ENCODE measurements around the gene C5. TPM values are rescaled to one million over a fixed set of nuclear protein-coding genes. Genes with fewer than 3 reads are reported as not detected.
"Not testable (repeated sequence)": the region's sequence is repeated elsewhere in the genome, so short reads cannot be mapped to it uniquely, and the experiment has no call there.

C5 gene
- polyA plus RNA-seq, 1 of the 3 experiments (the other 2 are of a cell fraction) = 1.8 TPM

DNA sequence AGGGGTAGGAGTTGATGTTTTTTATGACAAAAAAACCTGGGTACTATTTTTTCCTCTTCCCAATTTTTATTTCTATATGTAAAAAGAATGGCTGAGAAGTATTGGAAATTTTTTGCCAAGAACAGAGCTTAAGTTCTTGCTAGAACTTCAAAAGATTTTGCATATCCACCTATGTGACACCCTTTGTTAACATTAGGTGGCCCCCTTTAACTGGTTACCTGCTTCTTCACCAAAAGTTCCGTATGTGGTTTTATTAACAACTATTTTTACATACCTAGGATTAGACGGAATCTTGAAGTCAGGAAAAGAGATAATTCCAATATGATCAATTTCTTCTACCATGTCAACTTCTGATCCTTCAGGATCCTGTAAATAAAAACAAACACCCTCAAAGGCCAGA, 15.5 kb downstream of the C5 start:
- Histone ChIP-seq H3K27ac (ENCODE audit: low read depth in 2 of 2, low read length in 1 of 2) (no peak overlapping the region), H3K9me2 (no peaks in the 10 kb centered on the region), H3K9ac (no peak overlapping the region), H3K36me3 (replicated peaks in 1 of 2; ENCODE audit: control insufficient read depth in 1 of 2, insufficient read depth in 2 of 2, low read length in 1 of 2) (peaks cover 0 to 12% of the 10 kb centered on the region in 2 experiments), H3K9me3 (no peaks in the 10 kb centered on the region), H3F3A (replicated peaks; ENCODE audit: insufficient read depth) (no peaks in the 10 kb centered on the region), H3K4me3 (ENCODE audit: low read depth in 2 of 2, low read length in 1 of 2) (no peak overlapping the region), H3K4me1 (ENCODE audit: control insufficient read depth in 1 of 2, insufficient read depth in 2 of 2, low read depth in 1 of 2, low read length in 1 of 2) (no peaks in the 10 kb centered on the region; a peak in 1 of 4 replicates), H2AFZ (ENCODE audit: low read depth) (no peak overlapping the region), H3K27me3 (ENCODE audit: insufficient read depth) (no peaks in the 10 kb centered on the region), H4K20me1 (ENCODE audit: insufficient read depth) (no peaks in the 10 kb centered on the region), H3K79me2 (ENCODE audit: insufficient read depth) (no peaks in the 10 kb centered on the region), H3K4me2 (no peak overlapping the region)
- DNase-seq = no peak
- TF ChIP-seq MXI1 (IDR thresholded peaks at IDR 0.05; ENCODE audit: low read depth, low read length) = no peak
- ChIA-PET CTCF (interaction anchor here (0.9 to 1.8 kb wide), 4 partner anchors 11 to 25 kb away, joined by 3 to 9 read pairs (median 4); no protein-coding TSS in a partner anchor), POLR2A (interaction anchor here (0.9 kb wide), 1 partner anchor 455 kb away, joined by 3 read pairs; no protein-coding TSS in a partner anchor)
- WGBS (ENCODE audit: low lambda C conversion rate) = 92% methylated on average over 2 of the region's 2 CpGs

- ChIA-PET CTCF (interaction anchor here (1.1 to 1.4 kb wide), 2 partner anchors 9 to 30 kb away, joined by 3 to 5 read pairs; no protein-coding TSS in a partner anchor), POLR2A (no interaction called here)
- H3K4me3 ChIP-seq (ENCODE audit: low read depth in 2 of 2, low read length in 1 of 2) = no peak overlapping the region
- H3K79me2 ChIP-seq (ENCODE audit: insufficient read depth) = no peaks in the 10 kb centered on the region
- H3K4me1 ChIP-seq (ENCODE audit: control insufficient read depth in 1 of 2, insufficient read depth in 2 of 2, low read depth in 1 of 2, low read length in 1 of 2) = no peaks in the 10 kb centered on the region
- DNase-seq = no peak
- H3K4me2 ChIP-seq = no peak overlapping the region
- H2AFZ ChIP-seq (ENCODE audit: low read depth) = no peak overlapping the region
- no peaks in the 10 kb centered on the region for H3K27me3 ChIP-seq (ENCODE audit: insufficient read depth)
- no peaks in the 10 kb centered on the region for H3K9me3 ChIP-seq
- WGBS (ENCODE audit: low lambda C conversion rate) = 53% methylated on average over 1 of the region's 1 CpG
- no peak overlapping the region for H3K9ac ChIP-seq
- H3F3A ChIP-seq (replicated peaks; ENCODE audit: insufficient read depth) = no peaks in the 10 kb centered on the region
- H3K9me2 ChIP-seq = no peaks in the 10 kb centered on the region
- H4K20me1 ChIP-seq (ENCODE audit: insufficient read depth) = no peaks in the 10 kb centered on the region
- peaks cover 0 to 16% of the 10 kb centered on the region in 2 experiments for H3K36me3 ChIP-seq (replicated peaks in 1 of 2; ENCODE audit: control insufficient read depth in 1 of 2, insufficient read depth in 2 of 2, low read length in 1 of 2)
- TF ChIP-seq TAF1 (IDR thresholded peaks at IDR 0.05; ENCODE audit: borderline replicate concordance, low read depth, low read length) (no peak), REST (IDR thresholded peaks at IDR 0.05; ENCODE audit: low read depth, low read length) (no peak), RAD21 (IDR thresholded peaks at IDR 0.05; ENCODE audit: low read length) (no peak), RXRA (IDR thresholded peaks at IDR 0.05; ENCODE audit: borderline replicate concordance, low read depth) (no peak), SIN3A (IDR thresholded peaks at IDR 0.05; ENCODE audit: borderline replicate concordance, low read depth, low read length) (no peak)
- no peak overlapping the region for H3K27ac ChIP-seq (ENCODE audit: low read depth in 2 of 2, low read length in 1 of 2)
These were observed 20.6 kb downstream of the C5 start for GRCh38 chr9:121029469-121029868.

- peaks cover 0 to 16% of the 10 kb centered on the region in 2 experiments for H3K36me3 ChIP-seq (replicated peaks in 1 of 2; ENCODE audit: control insufficient read depth in 1 of 2, insufficient read depth in 2 of 2, low read length in 1 of 2)
- H3K9me3 ChIP-seq; H3F3A ChIP-seq (replicated peaks; ENCODE audit: insufficient read depth); H4K20me1 ChIP-seq (ENCODE audit: insufficient read depth); H3K9me2 ChIP-seq; POLR2A ChIA-PET; H3K4me2 ChIP-seq; H3K9ac ChIP-seq; DNase-seq; H3K79me2 ChIP-seq (ENCODE audit: insufficient read depth); H3K4me3 ChIP-seq (ENCODE audit: low read depth in 2 of 2, low read length in 1 of 2); H3K27ac ChIP-seq (ENCODE audit: low read depth in 2 of 2, low read length in 1 of 2); H2AFZ ChIP-seq (ENCODE audit: low read depth); H3K4me1 ChIP-seq (ENCODE audit: control insufficient read depth in 1 of 2, insufficient read depth in 2 of 2, low read depth in 1 of 2, low read length in 1 of 2); H3K27me3 ChIP-seq (ENCODE audit: insufficient read depth): not testable (repeated sequence)
- CTCF ChIA-PET = interaction anchor here (1.0 to 1.4 kb wide), 3 partner anchors 8 to 32 kb away, joined by 3 to 5 read pairs (median 3); no protein-coding TSS in a partner anchor
- WGBS (ENCODE audit: low lambda C conversion rate) = 73% methylated on average over 4 of the region's 4 CpGs
These were observed 21.8 kb downstream of the C5 start for GRCh38 chr9:121028285-121028684.

Measured in SK-N-SH (cell line).